OCI-LY1 (cell line): ENCODE results near the gene MTHFD1.

ENCODE experiments used
- H2AFZ ChIP-seq: fragments of 200-600 bp; sonication (generic), shearing (Covaris generic); 2 replicates; pipeline ENCODE4 v1.6.0; 2014; ENCODE audit warnings: antibody characterized with exemption, mild to moderate bottlenecking, low read length
- H3F3A ChIP-seq: fragments of 200-600 bp; sonication (generic), shearing (Covaris generic); 2 replicates; pipeline ENCODE4 v1.6.0; 2014; ENCODE audit warnings: mild to moderate bottlenecking, antibody characterized with exemption, low read length, moderate library complexity; ENCODE audit not compliant: insufficient read depth
- H3K27ac ChIP-seq: fragments of 200-600 bp; sonication (generic); 2 replicates; pipeline ENCODE4 v1.5.1; 2014; ENCODE audit warnings: low read length, mixed run types, mild to moderate bottlenecking, low read depth; ENCODE audit not compliant: poor library complexity, severe bottlenecking
- H3K27me3 ChIP-seq: fragments of 200-600 bp; sonication (generic); 2 replicates; pipeline ENCODE4 v1.6.0; 2014; ENCODE audit warnings: antibody characterized with exemption, mild to moderate bottlenecking, low read length, moderate library complexity; ENCODE audit not compliant: insufficient read depth
- H3K36me3 ChIP-seq: fragments of 200-600 bp; sonication (generic); 2 replicates; pipeline ENCODE4 v1.6.1; 2014; ENCODE audit warnings: mild to moderate bottlenecking, antibody characterized with exemption, low read length, moderate library complexity, mixed read lengths; ENCODE audit not compliant: insufficient read depth
- H3K4me1 ChIP-seq: fragments of 200-600 bp; sonication (generic); 2 replicates; pipeline ENCODE4 v1.5.1; 2014; ENCODE audit warnings: mild to moderate bottlenecking, low read length, moderate library complexity; ENCODE audit not compliant: insufficient read depth, severe bottlenecking
- H3K4me2 ChIP-seq: fragments of 200-600 bp; sonication (generic), shearing (Covaris generic); 2 replicates; pipeline ENCODE4 v1.6.1; 2014; ENCODE audit warnings: low read length
- H3K4me3 ChIP-seq: fragments of 200-600 bp; sonication (generic); 2 replicates; pipeline ENCODE4 v1.5.1; 2014; ENCODE audit warnings: low read length, low read depth, mild to moderate bottlenecking, mixed read lengths; ENCODE audit not compliant: poor library complexity, severe bottlenecking
- H3K79me2 ChIP-seq: fragments of 200-600 bp; shearing (Covaris generic); 2 replicates; pipeline ENCODE4 v1.6.1; 2016; ENCODE audit warnings: mixed run types, low read length, mixed read lengths; ENCODE audit not compliant: insufficient read depth
- H3K9ac ChIP-seq: fragments of 200-600 bp; sonication (generic), shearing (Covaris generic); 2 replicates; pipeline ENCODE4 v1.6.1; 2014; ENCODE audit warnings: mild to moderate bottlenecking, low read length, mixed read lengths
- H3K9me2 ChIP-seq: fragments of 200-600 bp; sonication (generic), shearing (Covaris generic); 2 replicates; pipeline ENCODE4 v1.6.1; 2014; ENCODE audit warnings: low read depth, mild to moderate bottlenecking, low read length, mixed read lengths
- H3K9me3 ChIP-seq: fragments of 200-600 bp; shearing (Covaris generic); 2 replicates; pipeline ENCODE4 v1.6.1; 2014; ENCODE audit warnings: low read length, mixed read lengths
- H4K20me1 ChIP-seq: fragments of 200-600 bp; sonication (generic), shearing (Covaris generic); 2 replicates; pipeline ENCODE4 v1.6.0; 2016; ENCODE audit warnings: mild to moderate bottlenecking, low read length; ENCODE audit not compliant: insufficient read depth
- CTCF ChIP-seq: fragments of 200-600 bp; sonication (generic), shearing (Covaris generic); IDR thresholded peaks from 2 replicates; pipeline ENCODE4 v1.5.1; 2017; ENCODE audit warnings: mild to moderate bottlenecking, antibody characterized with exemption, low read length, moderate library complexity, mixed read lengths
- EZH2 ChIP-seq: fragments of 200-600 bp; sonication (generic), shearing (Covaris generic); IDR thresholded peaks from 2 replicates; pipeline ENCODE4 v1.8.0; 2017; ENCODE audit warnings: borderline replicate concordance, mixed run types, mild to moderate bottlenecking, antibody characterized with exemption, low read length, moderate library complexity, mixed read lengths

Gene MTHFD1

DNA sequence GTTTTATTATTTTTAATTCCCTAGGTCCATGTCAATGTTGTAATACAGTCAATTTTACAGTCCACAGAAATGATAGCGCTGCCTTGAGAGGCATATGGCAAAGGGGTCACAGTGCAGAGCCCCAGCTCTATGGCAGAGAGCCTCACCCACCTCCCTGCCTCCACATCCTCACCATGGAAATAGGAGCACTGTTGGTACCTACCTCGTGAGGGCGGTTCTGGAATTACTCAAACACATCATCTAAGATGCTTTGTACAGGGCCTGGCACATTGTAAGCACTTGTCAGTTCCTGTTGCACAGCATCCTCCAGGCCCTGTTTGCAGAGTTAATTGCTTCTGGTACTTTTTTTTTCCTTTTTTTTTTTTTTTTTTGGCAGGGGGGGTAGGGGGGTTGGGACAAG, 73.1 kb downstream of the MTHFD1 start:
- H3K9me3 ChIP-seq, result no peaks in the 10 kb centered on the region
- H3K36me3 ChIP-seq, result peaks cover 44% of the 10 kb centered on the region
- no peak overlapping the region for H3K4me3 ChIP-seq
- peaks cover 31% of the 10 kb centered on the region for H3K4me1 ChIP-seq
- no peaks in the 10 kb centered on the region for H3K9me2 ChIP-seq
- H3K79me2 ChIP-seq, result no peaks in the 10 kb centered on the region
- H3F3A ChIP-seq, result no peaks in the 10 kb centered on the region
- H2AFZ ChIP-seq, result no peak overlapping the region
- no peaks in the 10 kb centered on the region for H3K27me3 ChIP-seq
- no peak for TF ChIP-seq EZH2
- TF ChIP-seq CTCF, result no peak
- H4K20me1 ChIP-seq, result no peaks in the 10 kb centered on the region
- H3K4me2 ChIP-seq, result no peak overlapping the region
- H3K9ac ChIP-seq, result no peak overlapping the region
- no peak overlapping the region for H3K27ac ChIP-seq

- no peak overlapping the region for H2AFZ ChIP-seq
- no peaks in the 10 kb centered on the region for H3F3A ChIP-seq
- no peaks in the 10 kb centered on the region for H3K9me2 ChIP-seq
- H3K27ac ChIP-seq, result no peak overlapping the region
- H3K4me3 ChIP-seq, result no peak overlapping the region
- no peak overlapping the region for H3K9ac ChIP-seq
- TF ChIP-seq EZH2 (no peak), CTCF (no peak)
- no peaks in the 10 kb centered on the region for H3K9me3 ChIP-seq
- peaks cover 32% of the 10 kb centered on the region; the same call in 1 of the 2 replicates for H3K36me3 ChIP-seq
- H3K27me3 ChIP-seq, result no peaks in the 10 kb centered on the region
- no peaks in the 10 kb centered on the region for H4K20me1 ChIP-seq
- H3K4me2 ChIP-seq, result no peak overlapping the region
- H3K79me2 ChIP-seq, result no peaks in the 10 kb centered on the region
- peaks cover 31% of the 10 kb centered on the region for H3K4me1 ChIP-seq
Observed at GRCh38 chr14:64463195-64463594, 75.0 kb downstream of the MTHFD1 start.

DNA sequence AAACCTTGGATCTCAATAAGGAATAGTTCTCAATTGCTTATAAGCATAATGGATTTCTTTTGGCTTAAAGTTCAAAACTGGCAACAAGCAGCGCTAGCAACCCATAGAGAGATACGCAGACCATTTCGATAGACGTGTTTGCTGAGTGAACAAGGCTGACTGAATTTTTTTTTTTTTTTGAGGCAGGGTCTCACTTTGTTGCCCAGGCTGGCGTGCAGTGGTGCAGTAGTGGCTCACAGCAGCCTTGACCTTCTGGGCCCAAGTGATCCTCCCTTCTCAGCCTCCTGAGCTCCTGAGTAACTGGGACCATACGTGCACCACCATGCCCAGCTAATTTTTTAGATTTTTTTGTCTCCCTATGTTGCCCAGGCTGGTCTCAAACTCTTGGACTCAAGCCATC, 75.7 kb downstream of the MTHFD1 start:
- Histone ChIP-seq H3K9me3 (no peaks in the 10 kb centered on the region), H3K36me3 (peaks cover 25% of the 10 kb centered on the region; the same call in 1 of the 2 replicates), H3K4me1 (peaks cover 31% of the 10 kb centered on the region), H3F3A (no peaks in the 10 kb centered on the region), H3K4me3 (no peak overlapping the region), H4K20me1 (no peaks in the 10 kb centered on the region), H3K9me2 (no peaks in the 10 kb centered on the region), H3K4me2 (no peak overlapping the region; the same call in 1 of the 2 replicates), H2AFZ (no peak overlapping the region), H3K9ac (no peak overlapping the region), H3K27me3 (no peaks in the 10 kb centered on the region), H3K79me2 (no peaks in the 10 kb centered on the region), H3K27ac (no peak overlapping the region)
- TF ChIP-seq EZH2, result no peak
- no peak for TF ChIP-seq CTCF
